HG03439 (cell line): ENCODE measurements around the gene ZFP3.
"Not testable (repeated sequence)": the region's sequence is repeated elsewhere in the genome, so short reads cannot be mapped to it uniquely, and the experiment has no call there.

ENCODE experiments used
- ATAC-seq: cut with Tn5 transposase; IDR thresholded peaks from one replicate; pipeline ENCODE4 v1.9.1; 2021; ENCODE audit warnings: mild to moderate bottlenecking, moderate library complexity; ENCODE audit not compliant: unreplicated experiment

The ZFP3 gene

GRCh38 chr17:5124125-5124760, 46.0 kb downstream of the ZFP3 start:
- not testable (repeated sequence) for ATAC-seq

- not testable (repeated sequence) for ATAC-seq
Observed at GRCh38 chr17:5124896-5125295, 46.6 kb downstream of the ZFP3 start.

GRCh38 chr17:5126719-5127488, 48.6 kb downstream of the ZFP3 start:
- ATAC-seq, result no peak

- ATAC-seq, result no peak
Observed at GRCh38 chr17:5127910-5128309, 49.6 kb downstream of the ZFP3 start.

GRCh38 chr17:5128387-5128786, 50.1 kb downstream of the ZFP3 start:
- not testable (repeated sequence) for ATAC-seq

- ATAC-seq, result no peak
Observed at GRCh38 chr17:5128905-5129535, 50.8 kb downstream of the ZFP3 start.

- ATAC-seq, result not testable (repeated sequence)
Observed at GRCh38 chr17:5129770-5130169, 51.5 kb downstream of the ZFP3 start.

- not testable (repeated sequence) for ATAC-seq
Observed at GRCh38 chr17:5130261-5130660, 52.0 kb downstream of the ZFP3 start.

GRCh38 chr17:5130687-5131086, 52.4 kb downstream of the ZFP3 start:
- ATAC-seq, result not testable (repeated sequence)

- no peak for ATAC-seq
Observed at GRCh38 chr17:5131146-5131715, 53.0 kb downstream of the ZFP3 start.

GRCh38 chr17:5131799-5132502, 53.7 kb downstream of the ZFP3 start:
- not testable (repeated sequence) for ATAC-seq

- not testable (repeated sequence) for ATAC-seq
Observed at GRCh38 chr17:5132503-5133225, 54.4 kb downstream of the ZFP3 start.

GRCh38 chr17:5133311-5133710, 55.0 kb downstream of the ZFP3 start:
- no peak for ATAC-seq

- not testable (repeated sequence) for ATAC-seq
Observed at GRCh38 chr17:5133961-5134360, 55.7 kb downstream of the ZFP3 start.

- ATAC-seq, result not testable (repeated sequence)
Observed at GRCh38 chr17:5134571-5134970, 56.3 kb downstream of the ZFP3 start.

GRCh38 chr17:5135131-5135712, 57.0 kb downstream of the ZFP3 start:
- not testable (repeated sequence) for ATAC-seq

- ATAC-seq, result no peak
Observed at GRCh38 chr17:5135726-5136579, 57.7 kb downstream of the ZFP3 start.

GRCh38 chr17:5136580-5137412, 58.5 kb downstream of the ZFP3 start:
- not testable (repeated sequence) for ATAC-seq
